Activated B cell treated with CpG ODN at 0.5 μM for 24 hours (primary cell): ENCODE results near the gene LRRK1. TPM values are rescaled to one million over a fixed set of nuclear protein-coding genes. Genes with fewer than 3 reads are reported as not detected.

Experiments used
- ATAC-seq: fragments of 200-7000 bp; cut with Tn5 transposase; one replicate; pipeline ENCODE4 v1.10.0; 2021; ENCODE audit warnings: low read depth, mild to moderate bottlenecking, moderate library complexity
- CTCF ChIA-PET: fragments of 350-600 bp; sonication (Branson Sonifier 250); formaldehyde crosslinking; loops from one replicate; lab custom pipeline; 2021; ENCODE audit warnings: antibody characterized with exemption; lab: Charles Lee
- POLR2A ChIA-PET: fragments of 350-600 bp; sonication (Branson Sonifier 250); formaldehyde crosslinking; loops from one replicate; lab custom pipeline; 2021; ENCODE audit warnings: antibody characterized with exemption; lab: Charles Lee
- DNase-seq: peaks from one replicate; pipeline ENCODE4 v3.0.0; 2022
- H3K27ac Mint-ChIP-seq: one replicate; pipeline ENCODE4 v1.8.0; 2020; ENCODE audit warnings: mixed read lengths
- H3K27me3 Mint-ChIP-seq: one replicate; pipeline ENCODE4 v1.8.0; 2021; ENCODE audit warnings: mixed read lengths
- H3K36me3 Mint-ChIP-seq: one replicate; pipeline ENCODE4 v1.8.0; 2021; ENCODE audit warnings: low read depth, mixed read lengths
- H3K4me1 Mint-ChIP-seq: one replicate; pipeline ENCODE4 v1.8.0; 2021; ENCODE audit warnings: mixed read lengths
- H3K4me3 Mint-ChIP-seq: one replicate; pipeline ENCODE4 v1.8.0; 2020; ENCODE audit warnings: mild to moderate bottlenecking, mixed read lengths
- H3K9me3 Mint-ChIP-seq: one replicate; pipeline ENCODE4 v1.8.0; 2020; ENCODE audit warnings: mixed read lengths
- intact Hi-C: fragments of 100-400 bp; cut with micrococcal nuclease; formaldehyde crosslinking; loops from one replicate; pipeline ENCODE4 v1.15.1; 2024
- total RNA-seq: library from RNA; stranded (reverse); gene quantifications from 2 replicates; pipeline ENCODE4 v1.2.3, GENCODE V29; 2022
- TF ChIP-seq, protein P1 (sequence below): fragments of 200-600 bp; IDR thresholded peaks from one replicate; pipeline ENCODE4 v1.8.0; 2022; ENCODE audit warnings: antibody characterized with exemption, mild to moderate bottlenecking

The LRRK1 gene
- total RNA-seq, 1 donor from 2014 or later = 43.5 TPM

- no peaks in the 10 kb centered on the region for H3K27me3 Mint-ChIP-seq
- intact Hi-C loops = no loop called here
- peaks cover 79% of the 10 kb centered on the region for H3K36me3 Mint-ChIP-seq
- peaks cover 4% of the 10 kb centered on the region for H3K4me1 Mint-ChIP-seq
- POLR2A ChIA-PET = no interaction called here
- CTCF ChIA-PET = interaction anchor here (1.7 kb wide), 1 partner anchor 205 kb away, joined by 3 read pairs; the partner anchor contains the start of gene CHSY1
- H3K4me3 Mint-ChIP-seq = no peak overlapping the region
- H3K27ac Mint-ChIP-seq = no peak overlapping the region
- H3K9me3 Mint-ChIP-seq = no peaks in the 10 kb centered on the region
- TF ChIP-seq, protein P1, sequence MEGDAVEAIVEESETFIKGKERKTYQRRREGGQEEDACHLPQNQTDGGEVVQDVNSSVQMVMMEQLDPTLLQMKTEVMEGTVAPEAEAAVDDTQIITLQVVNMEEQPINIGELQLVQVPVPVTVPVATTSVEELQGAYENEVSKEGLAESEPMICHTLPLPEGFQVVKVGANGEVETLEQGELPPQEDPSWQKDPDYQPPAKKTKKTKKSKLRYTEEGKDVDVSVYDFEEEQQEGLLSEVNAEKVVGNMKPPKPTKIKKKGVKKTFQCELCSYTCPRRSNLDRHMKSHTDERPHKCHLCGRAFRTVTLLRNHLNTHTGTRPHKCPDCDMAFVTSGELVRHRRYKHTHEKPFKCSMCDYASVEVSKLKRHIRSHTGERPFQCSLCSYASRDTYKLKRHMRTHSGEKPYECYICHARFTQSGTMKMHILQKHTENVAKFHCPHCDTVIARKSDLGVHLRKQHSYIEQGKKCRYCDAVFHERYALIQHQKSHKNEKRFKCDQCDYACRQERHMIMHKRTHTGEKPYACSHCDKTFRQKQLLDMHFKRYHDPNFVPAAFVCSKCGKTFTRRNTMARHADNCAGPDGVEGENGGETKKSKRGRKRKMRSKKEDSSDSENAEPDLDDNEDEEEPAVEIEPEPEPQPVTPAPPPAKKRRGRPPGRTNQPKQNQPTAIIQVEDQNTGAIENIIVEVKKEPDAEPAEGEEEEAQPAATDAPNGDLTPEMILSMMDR = no peak
- DNase-seq (peak; percentile 7), ATAC-seq (no peak)
These were observed 128.2 kb downstream of the LRRK1 start for GRCh38 chr15:101047301-101047781.

DNA sequence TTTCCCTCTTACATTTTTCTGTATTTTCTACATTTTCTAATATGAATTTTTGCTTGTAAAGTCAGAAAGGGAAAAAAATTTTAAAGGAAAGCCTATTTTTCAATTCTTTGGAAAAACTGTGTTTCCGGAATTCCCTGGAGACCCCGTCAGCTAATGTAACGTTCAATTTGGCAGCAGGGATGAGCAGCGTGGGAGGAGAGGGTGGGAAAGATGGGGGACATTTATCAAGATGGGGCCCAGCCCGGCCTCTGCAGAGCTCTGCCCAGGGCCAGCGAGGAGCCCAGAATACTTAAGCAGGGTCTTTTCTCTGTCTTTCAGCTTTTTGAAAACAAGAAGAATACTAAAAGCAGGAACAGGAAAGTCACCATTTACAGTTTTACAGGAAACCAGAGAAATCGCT, 129.0 kb downstream of the LRRK1 start:
- peaks cover 4% of the 10 kb centered on the region for H3K4me1 Mint-ChIP-seq
- intact Hi-C loops = no loop called here

GRCh38 chr15:101048581-101049030, 129.4 kb downstream of the LRRK1 start:
- ATAC-seq (no peak), DNase-seq (peak; percentile 5)
- TF ChIP-seq, protein P1 = no peak
- Mint-ChIP-seq H3K4me1 (peaks cover 4% of the 10 kb centered on the region), H3K4me3 (no peak overlapping the region), H3K27ac (no peak overlapping the region), H3K27me3 (no peaks in the 10 kb centered on the region), H3K36me3 (peaks cover 79% of the 10 kb centered on the region), H3K9me3 (no peaks in the 10 kb centered on the region)
- intact Hi-C loops = no loop called here
- CTCF ChIA-PET = interaction anchor here (1.7 kb wide), 1 partner anchor 203 kb away, joined by 3 read pairs; the partner anchor contains the start of gene CHSY1
- POLR2A ChIA-PET = no interaction called here

More for the DNA sequence above, 129.0 kb downstream of the LRRK1 start:
- TF ChIP-seq, protein P1 = no peak
- no peak overlapping the region for H3K4me3 Mint-ChIP-seq
- H3K36me3 Mint-ChIP-seq = peaks cover 78% of the 10 kb centered on the region
- CTCF ChIA-PET = interaction anchor here (1.7 kb wide), 1 partner anchor 204 kb away, joined by 3 read pairs; the partner anchor contains the start of gene CHSY1
- H3K27ac Mint-ChIP-seq = no peak overlapping the region
- no peaks in the 10 kb centered on the region for H3K27me3 Mint-ChIP-seq
- ATAC-seq = no peak
- DNase-seq = no peak
- H3K9me3 Mint-ChIP-seq = no peaks in the 10 kb centered on the region
- POLR2A ChIA-PET = no interaction called here

- DNase-seq = peak; percentile 11
- no peak overlapping the region for H3K27ac Mint-ChIP-seq
- no peak for ATAC-seq
- intact Hi-C loops = no loop called here
- H3K27me3 Mint-ChIP-seq = no peaks in the 10 kb centered on the region
- ChIA-PET CTCF (interaction anchor here (1.7 kb wide), 1 partner anchor 203 kb away, joined by 3 read pairs; the partner anchor contains the start of gene CHSY1), POLR2A (no interaction called here)
- TF ChIP-seq, protein P1 = no peak
- no peaks in the 10 kb centered on the region for H3K9me3 Mint-ChIP-seq
- peaks cover 81% of the 10 kb centered on the region for H3K36me3 Mint-ChIP-seq
- H3K4me1 Mint-ChIP-seq = peaks cover 4% of the 10 kb centered on the region
- H3K4me3 Mint-ChIP-seq = no peak overlapping the region
These were observed 130.1 kb downstream of the LRRK1 start for GRCh38 chr15:101049282-101049681.

- H3K4me3 Mint-ChIP-seq = no peak overlapping the region
- H3K4me1 Mint-ChIP-seq = peaks cover 4% of the 10 kb centered on the region
- DNase-seq (peak; percentile 4), ATAC-seq (no peak)
- H3K27me3 Mint-ChIP-seq = no peaks in the 10 kb centered on the region
- intact Hi-C loops = no loop called here
- H3K36me3 Mint-ChIP-seq = peaks cover 82% of the 10 kb centered on the region
- H3K9me3 Mint-ChIP-seq = no peaks in the 10 kb centered on the region
- CTCF ChIA-PET = no interaction called here
- POLR2A ChIA-PET = no interaction called here
- H3K27ac Mint-ChIP-seq = no peak overlapping the region
- TF ChIP-seq, protein P1 = no peak
These were observed 130.9 kb downstream of the LRRK1 start for GRCh38 chr15:101049856-101050622.
